Occipital lobe (tissue), 2 donors: ENCODE measurements around the gene AGTR2. TPM values are rescaled to one million over a fixed set of nuclear protein-coding genes. Genes with fewer than 3 reads are reported as not detected.
"Not testable (repeated sequence)": the region's sequence is repeated elsewhere in the genome, so short reads cannot be mapped to it uniquely, and the experiment has no call there.

Experiments
- DNase-seq: peaks from one replicate; lab custom pipeline; 2025; lab: John Stamatoyannopoulos, UW
- total RNA-seq: library from RNA; depleted of rRNA; stranded (reverse); fragments of >200 nt; gene quantifications from one replicate; pipeline ENCODE4 v1.2.3, GENCODE V29; 2014

AGTR2 gene
- total RNA-seq = under 0.01 TPM

- no peak for DNase-seq
These were observed at the start of gene AGTR2 for GRCh38 chrX:116170511-116170910. TSS of gene AGTR2 (plus strand) at chrX:116170744. CDS start at chrX:116172281, 1,537 bp downstream.

GRCh38 chrX:116135277-116135676 is 35.3 kb upstream of the AGTR2 start:
- no peak for DNase-seq

- not testable (repeated sequence) for DNase-seq
These were observed 29.3 kb upstream of the AGTR2 start for GRCh38 chrX:116141270-116141669.

GRCh38 chrX:116142976-116143375 is 27.6 kb upstream of the AGTR2 start:
- DNase-seq = peak; percentile 2

- no peak for DNase-seq
These were observed 2.4 kb downstream of the AGTR2 start for GRCh38 chrX:116172976-116173375.

- DNase-seq = no peak
These were observed 10.8 kb downstream of the AGTR2 start for GRCh38 chrX:116181300-116181699.

- no peak for DNase-seq
These were observed 14.6 kb downstream of the AGTR2 start for GRCh38 chrX:116185163-116185562.

GRCh38 chrX:116194649-116195048 is 24.1 kb downstream of the AGTR2 start:
- no peak for DNase-seq

GRCh38 chrX:116198235-116198634 is 27.7 kb downstream of the AGTR2 start:
- DNase-seq = no peak

- no peak for DNase-seq
These were observed 28.3 kb downstream of the AGTR2 start for GRCh38 chrX:116198810-116199209.

- DNase-seq = no peak
These were observed 34.4 kb downstream of the AGTR2 start for GRCh38 chrX:116204932-116205331.

- no peak for DNase-seq
These were observed 42.7 kb downstream of the AGTR2 start for GRCh38 chrX:116213262-116213661.

GRCh38 chrX:116217080-116217479 is 46.5 kb downstream of the AGTR2 start:
- not testable (repeated sequence) for DNase-seq
